IPS-18c (cell line): ENCODE results near the gene TMBIM1.

ENCODE experiments used
- H3K4me3 ChIP-seq: 2 replicates; pipeline ENCODE4 v1.7.0; 2013; ENCODE audit warnings: low read depth, mild to moderate bottlenecking, low read length, moderate library complexity; ENCODE audit not compliant: insufficient read depth
- H3K9me3 ChIP-seq: one replicate; pipeline ENCODE4 v1.6.1; 2013; ENCODE audit warnings: mild to moderate bottlenecking, low read length, moderate library complexity; ENCODE audit not compliant: control insufficient read depth, insufficient read depth

TMBIM1 gene

GRCh38 chr2:218300141-218300540, 7.8 kb upstream of the TMBIM1 start:
- Histone ChIP-seq H3K9me3 (peaks cover 2% of the 10 kb centered on the region), H3K4me3 (no peak overlapping the region)

- H3K4me3 ChIP-seq, result no peak overlapping the region
- peaks cover 2% of the 10 kb centered on the region for H3K9me3 ChIP-seq
These were observed 6.1 kb upstream of the TMBIM1 start for GRCh38 chr2:218298314-218298875.

GRCh38 chr2:218296847-218297246, 4.5 kb upstream of the TMBIM1 start:
- Histone ChIP-seq H3K9me3 (peaks cover 2% of the 10 kb centered on the region), H3K4me3 (no peak overlapping the region)

- no peak overlapping the region for H3K4me3 ChIP-seq
- H3K9me3 ChIP-seq, result no peaks in the 10 kb centered on the region
These were observed 3.9 kb upstream of the TMBIM1 start for GRCh38 chr2:218296200-218296599.

GRCh38 chr2:218295029-218295428, 2.7 kb upstream of the TMBIM1 start:
- Histone ChIP-seq H3K9me3 (no peaks in the 10 kb centered on the region), H3K4me3 (no peak overlapping the region)

GRCh38 chr2:218294430-218295022, 2.2 kb upstream of the TMBIM1 start:
- Histone ChIP-seq H3K9me3 (no peaks in the 10 kb centered on the region), H3K4me3 (no peak overlapping the region)

- no peaks in the 10 kb centered on the region for H3K9me3 ChIP-seq
- H3K4me3 ChIP-seq, result no peak overlapping the region
These were observed 1.6 kb upstream of the TMBIM1 start for GRCh38 chr2:218293715-218294429.

GRCh38 chr2:218291318-218292047, 820 bp downstream of the TMBIM1 start:
- H3K4me3 ChIP-seq, result peak overlapping the region; percentile 83

GRCh38 chr2:218290316-218291261, 1.7 kb downstream of the TMBIM1 start:
- Histone ChIP-seq H3K9me3 (no peaks in the 10 kb centered on the region), H3K4me3 (peak overlapping the region; percentile 4; the same call in 1 of the 2 replicates)

More at GRCh38 chr2:218291318-218292047, 820 bp downstream of the TMBIM1 start:
- H3K9me3 ChIP-seq, result no peaks in the 10 kb centered on the region

GRCh38 chr2:218289639-218290315, 2.5 kb downstream of the TMBIM1 start:
- H3K9me3 ChIP-seq, result no peaks in the 10 kb centered on the region
- H3K4me3 ChIP-seq, result no peak overlapping the region

GRCh38 chr2:218286570-218287459, 5.5 kb downstream of the TMBIM1 start:
- Histone ChIP-seq H3K4me3 (peak overlapping the region; percentile 34; the same call in 1 of the 2 replicates), H3K9me3 (peaks cover 2% of the 10 kb centered on the region)

GRCh38 chr2:218285604-218286003, 6.7 kb downstream of the TMBIM1 start:
- Histone ChIP-seq H3K4me3 (no peak overlapping the region), H3K9me3 (peaks cover 2% of the 10 kb centered on the region)

GRCh38 chr2:218284106-218284811, 8.0 kb downstream of the TMBIM1 start:
- H3K4me3 ChIP-seq, result no peak overlapping the region
- H3K9me3 ChIP-seq, result peaks cover 2% of the 10 kb centered on the region

- H3K9me3 ChIP-seq, result peaks cover 2% of the 10 kb centered on the region
- no peak overlapping the region for H3K4me3 ChIP-seq
These were observed 9.9 kb downstream of the TMBIM1 start for GRCh38 chr2:218282173-218282991.
